Epithelial cell of alveolus of lung (primary cell): Measurements from ENCODE around the gene BMPER. TPM values are rescaled to one million over a fixed set of nuclear protein-coding genes. Genes with fewer than 3 reads are reported as not detected.

Experiments
- total RNA-seq: library from RNA; depleted of rRNA; stranded (reverse); fragments of >200 nt; gene quantifications from 2 replicates; pipeline ENCODE4 v1.2.1, GENCODE V29; 2015

Gene BMPER
- total RNA-seq: 3.8 and 7.4 TPM in 2 replicates

GRCh38 chr7:33905389-33906032, at the start of gene BMPER:
Gene BMPER (plus strand): TSS chr7:33905539. CDS start chr7:33905614, 75 bp downstream.

